IMR-90 (cell line): ENCODE measurements around the gene IGSF3. TPM values are rescaled to one million over a fixed set of nuclear protein-coding genes. Genes with fewer than 3 reads are reported as not detected.

Experiments
- ATAC-seq: fragments of 200-7000 bp; cut with Tn5 transposase; 2 replicates; pipeline ENCODE4 v1.9.1; 2020; ENCODE audit warnings: low read depth, mild to moderate bottlenecking, moderate library complexity
- BruUV-seq: library from RNA; stranded (reverse); fragments of 400-500 nt; replicated peaks from 2 replicates; lab custom pipeline; 2021; lab: Mats Ljungman, UMichigan
- CTCF ChIA-PET: fragments of 300-600 bp; formaldehyde crosslinking; extraction: SDS; loops from one replicate; lab custom pipeline; 2021; ENCODE audit warnings: antibody characterized with exemption; lab: Yijun Ruan, JAX
- POLR2A ChIA-PET: fragments of 300-600 bp; sonication (Branson Sonifier 250); formaldehyde crosslinking; loops from one replicate; lab custom pipeline; 2022; ENCODE audit warnings: antibody characterized with exemption; ENCODE audit not compliant: unreplicated experiment; lab: Charles Lee
- DNase-seq: peaks from one replicate; pipeline ENCODE4 v3.0.0; 2013
- H2AFZ ChIP-seq: replicated peaks from 2 replicates; pipeline ENCODE3; 2013; ENCODE audit warnings: low read length, mild to moderate bottlenecking; ENCODE audit not compliant: poor library complexity
- H2AK5ac ChIP-seq: 2 replicates; pipeline ENCODE4 v1.6.1; 2013; ENCODE audit warnings: low read depth, low read length, inconsistent platforms
- H2AK9ac ChIP-seq: replicated peaks from 2 replicates; pipeline ENCODE3; 2013; ENCODE audit warnings: mild to moderate bottlenecking, low read depth, low read length, moderate library complexity; ENCODE audit not compliant: poor library complexity
- H2BK120ac ChIP-seq: 2 replicates; pipeline ENCODE4 v1.6.1; 2013; ENCODE audit warnings: low read depth, low read length, inconsistent platforms
- H2BK15ac ChIP-seq: 3 replicates; pipeline ENCODE4 v1.6.1; 2013; ENCODE audit warnings: low read depth, low read length, inconsistent platforms
- H2BK20ac ChIP-seq: 2 replicates; pipeline ENCODE4 v1.6.1; 2013; ENCODE audit warnings: low read depth, mild to moderate bottlenecking, inconsistent platforms, low read length, moderate library complexity
- H2BK5ac ChIP-seq: 2 replicates; pipeline ENCODE4 v1.6.1; 2013; ENCODE audit warnings: mild to moderate bottlenecking, low read depth, low read length, inconsistent platforms; ENCODE audit not compliant: poor library complexity, severe bottlenecking
- H3K14ac ChIP-seq: replicated peaks from 2 replicates; pipeline ENCODE4 v1.6.1; 2013; ENCODE audit warnings: low read depth, low read length, inconsistent platforms
- H3K18ac ChIP-seq: 2 replicates; pipeline ENCODE4 v1.6.1; 2013; ENCODE audit warnings: low read depth, low read length, control low read depth
- H3K23ac ChIP-seq: 2 replicates; pipeline ENCODE4 v1.6.1; 2013; ENCODE audit warnings: low read depth, low read length, inconsistent platforms
- H3K27ac ChIP-seq: 2 replicates; pipeline ENCODE4 v1.5.1; 2013; ENCODE audit warnings: mild to moderate bottlenecking, control low read depth, low read length; ENCODE audit not compliant: insufficient read depth
- H3K27me3 ChIP-seq: 2 replicates; pipeline ENCODE4 v1.6.1; 2013; ENCODE audit warnings: low read length; ENCODE audit not compliant: control insufficient read depth, insufficient read depth
- H3K36me3 ChIP-seq: 2 replicates; pipeline ENCODE4 v1.6.1; 2013; ENCODE audit warnings: low read length, mixed read lengths; ENCODE audit not compliant: control insufficient read depth, insufficient read depth
- H3K4ac ChIP-seq: 2 replicates; pipeline ENCODE4 v1.6.1; 2013; ENCODE audit warnings: low read depth, low read length, inconsistent platforms
- H3K4me1 ChIP-seq: 2 replicates; pipeline ENCODE4 v1.6.1; 2013; ENCODE audit warnings: low read length, mixed read lengths; ENCODE audit not compliant: control insufficient read depth, insufficient read depth
- H3K4me2 ChIP-seq: 2 replicates; pipeline ENCODE4 v1.6.1; 2013; ENCODE audit warnings: low read depth, mild to moderate bottlenecking, control low read depth, low read length, moderate library complexity
- H3K4me3 ChIP-seq: 2 replicates; pipeline ENCODE4 v1.5.1; 2013; ENCODE audit warnings: low read depth, mild to moderate bottlenecking, control low read depth, low read length, moderate library complexity; ENCODE audit not compliant: insufficient read depth
- H3K56ac ChIP-seq: 2 replicates; pipeline ENCODE4 v1.6.1; 2013; ENCODE audit warnings: low read length, inconsistent platforms; ENCODE audit not compliant: insufficient read depth; ENCODE audit errors: extremely low read depth
- H3K79me1 ChIP-seq, 2 experiments: 2 replicates each; pipeline ENCODE4 v1.6.1; 2013; ENCODE audit warnings: low read length in 2 of 2, inconsistent platforms in 1 of 2, low read depth in 1 of 2
- H3K9ac ChIP-seq: 2 replicates; pipeline ENCODE4 v1.6.1; 2013; ENCODE audit warnings: low read depth, low read length, control low read depth
- H3K9me1 ChIP-seq: 2 replicates; pipeline ENCODE4 v1.6.1; 2013; ENCODE audit warnings: low read length, inconsistent platforms; ENCODE audit not compliant: insufficient read depth
- H3K9me3 ChIP-seq: 2 replicates; pipeline ENCODE4 v1.6.1; 2013; ENCODE audit warnings: low read length; ENCODE audit not compliant: control insufficient read depth, insufficient read depth
- H4K20me1 ChIP-seq: 2 replicates; pipeline ENCODE4 v1.6.1; 2013; ENCODE audit warnings: low read length, inconsistent platforms; ENCODE audit not compliant: insufficient read depth
- H4K5ac ChIP-seq: 2 replicates; pipeline ENCODE4 v1.6.1; 2013; ENCODE audit warnings: mild to moderate bottlenecking, low read depth, low read length, control low read depth
- H4K8ac ChIP-seq, 2 experiments: 2 replicates each; pipeline ENCODE4 v1.6.1; 2013; ENCODE audit warnings: low read depth in 2 of 2, low read length in 2 of 2, control low read depth in 1 of 2, inconsistent platforms in 1 of 2
- H4K91ac ChIP-seq: 2 replicates; pipeline ENCODE4 v1.6.1; 2013; ENCODE audit warnings: low read depth, low read length, inconsistent platforms; ENCODE audit not compliant: insufficient read depth
- CEBPB ChIP-seq: IDR thresholded peaks from 2 replicates; pipeline ENCODE4 v1.6.1; 2012; ENCODE audit warnings: low read depth, low read length, improper control_type of control experiment
- CHD1 ChIP-seq: IDR thresholded peaks from 2 replicates; pipeline ENCODE4 v1.6.1; 2012; ENCODE audit warnings: low read depth, low read length, improper control_type of control experiment
- MAFK ChIP-seq: IDR thresholded peaks from 2 replicates; pipeline ENCODE4 v1.6.1; 2012; ENCODE audit warnings: low read depth, low read length, improper control_type of control experiment
- MAZ ChIP-seq: IDR thresholded peaks from 2 replicates; pipeline ENCODE4 v1.6.1; 2012; ENCODE audit warnings: low read depth, mild to moderate bottlenecking, low read length, improper control_type of control experiment, moderate library complexity, borderline replicate concordance
- MXI1 ChIP-seq: IDR thresholded peaks from 2 replicates; pipeline ENCODE4 v1.6.1; 2012; ENCODE audit warnings: low read depth, mild to moderate bottlenecking, low read length, moderate library complexity, borderline replicate concordance
- RCOR1 ChIP-seq: IDR thresholded peaks from 2 replicates; pipeline ENCODE4 v1.6.1; 2012; ENCODE audit warnings: mild to moderate bottlenecking, low read length, improper control_type of control experiment; ENCODE audit not compliant: insufficient replicate concordance
- USF2 ChIP-seq: fragments of 150-350 bp; IDR thresholded peaks from 2 replicates; pipeline ENCODE4 v1.6.1; 2017; ENCODE audit warnings: mild to moderate bottlenecking, antibody characterized with exemption, low read length, low read depth
- WGBS, 2 experiments: methylation state at CpG; one replicate each; pipeline versions ENCODE4 v1.1.5 to v1.1.7; 2013; ENCODE audit warnings: missing lambda C conversion rate in 2 of 2; ENCODE audit not compliant: insufficient read length in 1 of 2; ENCODE audit errors: extremely low coverage in 2 of 2; 5-methylcytosine and 5-hydroxymethylcytosine counted together
- dilution Hi-C: fragments of 300-500 bp; cut with HindIII; formaldehyde crosslinking; loops from one replicate; pipeline ENCODE4 v1.14.3; 2018; ENCODE audit warnings: low sequenced_read_pairs; ENCODE audit not compliant: unreplicated experiment
- in situ Hi-C: fragments of 300-500 bp; cut with MboI; formaldehyde crosslinking; loops from 3 replicates; pipeline ENCODE4 v1.14.3; 2019; ENCODE audit warnings: low sequenced_read_pairs, inconsistent platforms, mixed read lengths
- intact Hi-C: fragments of 100-400 bp; cut with micrococcal nuclease; formaldehyde crosslinking; loops from 2 replicates; pipeline ENCODE4 v1.10.0; 2022
- polyA plus RNA-seq, 3 experiments: library from polyadenylated mRNA; depleted of rRNA; stranded (reverse); fragments of >200 nt; gene quantifications; 2 replicates each; pipeline ENCODE4 v1.2.3, GENCODE V29; 2012; ENCODE audit warnings: low replicate concordance in 1 of 3
- total RNA-seq: library from RNA; depleted of rRNA; stranded (reverse); fragments of >200 nt; gene quantifications from 2 replicates; pipeline ENCODE4 v1.2.3, GENCODE V29; 2012
- TF ChIP-seq, protein P1 (sequence below): conservative IDR thresholded peaks from 2 replicates; pipeline ENCODE4 v1.5.1; 2012; ENCODE audit warnings: mild to moderate bottlenecking, low read depth, low read length, improper control_type of control experiment

IGSF3 gene
- total and polyA plus RNA-seq, 2 of the 4 experiments (the other 2 are of a cell fraction): under 0.01 to 0.02 TPM

- Histone ChIP-seq H2BK15ac (no peak overlapping the region), H2BK120ac (no peak overlapping the region), H3K79me1 (no peaks in the 10 kb centered on the region), H3K4me1 (no peaks in the 10 kb centered on the region), H3K9me3 (no peaks in the 10 kb centered on the region), H3K18ac (no peak overlapping the region), H4K20me1 (no peaks in the 10 kb centered on the region), H2BK5ac (no peak overlapping the region), H3K9ac (no peak overlapping the region), H3K4me2 (no peak overlapping the region), H3K27ac (no peak overlapping the region), H2BK20ac (no peak overlapping the region), H4K8ac (no peak overlapping the region), H3K9me1 (no peaks in the 10 kb centered on the region; the same call in 1 of the 2 replicates), H4K5ac (no peak overlapping the region), H3K14ac (no peak overlapping the region), H3K56ac (no peak overlapping the region), H3K27me3 (no peaks in the 10 kb centered on the region), H3K4ac (no peak overlapping the region), H3K36me3 (no peaks in the 10 kb centered on the region), H3K4me3 (no peak overlapping the region), H4K91ac (no peak overlapping the region), H2AK5ac (no peak overlapping the region), H3K23ac (no peak overlapping the region), H2AFZ (no peak overlapping the region), H2AK9ac (no peak overlapping the region)
- ATAC-seq: no peak
- no peak for DNase-seq
- WGBS, 2 experiments: 83% methylated on average over 2 of the region's 4 CpGs; no CpG with 5 or more reads in 1 of the 2 experiments
- POLR2A ChIA-PET: no interaction called here
- no TSS peak for BruUV-seq
- dilution Hi-C loops (no loop called here), in situ Hi-C loops (no loop called here), intact Hi-C loops (no loop called here)
- CTCF ChIA-PET: no interaction called here
- TF ChIP-seq USF2 (no peak), RCOR1 (no peak), CHD1 (no peak), MXI1 (no peak), CEBPB (no peak), MAFK (no peak), MAZ (no peak)
- TF ChIP-seq, protein P1, sequence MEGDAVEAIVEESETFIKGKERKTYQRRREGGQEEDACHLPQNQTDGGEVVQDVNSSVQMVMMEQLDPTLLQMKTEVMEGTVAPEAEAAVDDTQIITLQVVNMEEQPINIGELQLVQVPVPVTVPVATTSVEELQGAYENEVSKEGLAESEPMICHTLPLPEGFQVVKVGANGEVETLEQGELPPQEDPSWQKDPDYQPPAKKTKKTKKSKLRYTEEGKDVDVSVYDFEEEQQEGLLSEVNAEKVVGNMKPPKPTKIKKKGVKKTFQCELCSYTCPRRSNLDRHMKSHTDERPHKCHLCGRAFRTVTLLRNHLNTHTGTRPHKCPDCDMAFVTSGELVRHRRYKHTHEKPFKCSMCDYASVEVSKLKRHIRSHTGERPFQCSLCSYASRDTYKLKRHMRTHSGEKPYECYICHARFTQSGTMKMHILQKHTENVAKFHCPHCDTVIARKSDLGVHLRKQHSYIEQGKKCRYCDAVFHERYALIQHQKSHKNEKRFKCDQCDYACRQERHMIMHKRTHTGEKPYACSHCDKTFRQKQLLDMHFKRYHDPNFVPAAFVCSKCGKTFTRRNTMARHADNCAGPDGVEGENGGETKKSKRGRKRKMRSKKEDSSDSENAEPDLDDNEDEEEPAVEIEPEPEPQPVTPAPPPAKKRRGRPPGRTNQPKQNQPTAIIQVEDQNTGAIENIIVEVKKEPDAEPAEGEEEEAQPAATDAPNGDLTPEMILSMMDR: no peak
Measured at GRCh38 chr1:116557323-116557878, 110.1 kb downstream of the IGSF3 start.
